HepG2 (cell line): ENCODE data around the gene FGGY. TPM values are rescaled to one million over a fixed set of nuclear protein-coding genes. Genes with fewer than 3 reads are reported as not detected.

Experiments
- CEBPG ChIP-seq: IDR thresholded peaks from 2 replicates; pipeline ENCODE4 v1.6.1; 2016
- ETV5 ChIP-seq: IDR thresholded peaks from 2 replicates; pipeline ENCODE4 v1.6.1; 2018; ENCODE audit warnings: missing biosample characterization, missing genetic modification reagents, inconsistent platforms, borderline replicate concordance
- GFI1 ChIP-seq: sonication (generic); formaldehyde crosslinking; IDR thresholded peaks from 2 replicates; pipeline ENCODE4 v1.5.0; 2020; ENCODE audit warnings: missing genetic modification reagents, mild to moderate bottlenecking, borderline replicate concordance
- HOMEZ ChIP-seq: IDR thresholded peaks from 2 replicates; pipeline ENCODE4 v1.6.1; 2016; ENCODE audit warnings: low read depth
- ISL2 ChIP-seq: sonication (generic); formaldehyde crosslinking; IDR thresholded peaks from 2 replicates; pipeline ENCODE4 v1.5.0; 2020; ENCODE audit warnings: missing genetic modification reagents
- KLF16 ChIP-seq, 2 experiments: sonication (generic) in 1 of 2; formaldehyde crosslinking in 1 of 2; IDR thresholded peaks; 2 replicates each; pipeline versions ENCODE4 v1.6.1 to v1.8.0; 2016 to 2023; ENCODE audit warnings: missing genetic modification reagents in 2 of 2, missing compliant biosample characterization in 1 of 2
- LCORL ChIP-seq, 2 experiments: fragments of 450-650 bp in 1 of 2; sonication (generic) in 1 of 2; formaldehyde crosslinking in 1 of 2; IDR thresholded peaks; 2 replicates each; pipeline versions ENCODE4 v1.5.0 to v1.6.1; 2017 to 2020; ENCODE audit warnings: antibody characterized with exemption in 1 of 2, missing genetic modification reagents in 1 of 2
- MED1 ChIP-seq: sonication (generic); formaldehyde crosslinking; IDR thresholded peaks from 2 replicates; pipeline ENCODE4 v1.4.0; 2020; ENCODE audit warnings: missing genetic modification reagents
- RFX3 ChIP-seq: IDR thresholded peaks from 2 replicates; pipeline ENCODE4 v1.6.1; 2016; ENCODE audit warnings: missing biosample characterization, missing genetic modification reagents
- SALL1 ChIP-seq: sonication (generic); formaldehyde crosslinking; IDR thresholded peaks from 2 replicates; pipeline ENCODE4 v1.8.0; 2022; ENCODE audit warnings: mild to moderate bottlenecking, missing genetic modification reagents
- SMAD3 ChIP-seq: sonication (generic); formaldehyde crosslinking; IDR thresholded peaks from 2 replicates; pipeline ENCODE4 v1.4.0; 2020; ENCODE audit warnings: missing genetic modification reagents
- SOX13 ChIP-seq, 3 experiments: fragments of 450-650 bp in 1 of 3; sonication (generic) in 1 of 3; formaldehyde crosslinking in 1 of 3; IDR thresholded peaks in 2 of 3; conservative IDR thresholded peaks in 1 of 3; 2 replicates each; pipeline versions ENCODE4 v1.5.0 to v1.6.1; 2016 to 2020; ENCODE audit warnings: antibody characterized with exemption in 1 of 3, mild to moderate bottlenecking in 1 of 3, missing compliant biosample characterization in 1 of 3, missing genetic modification reagents in 1 of 3, moderate library complexity in 1 of 3
- SOX6 ChIP-seq, 2 experiments: fragments of 450-650 bp in 1 of 2; sonication (generic) in 1 of 2; formaldehyde crosslinking in 1 of 2; IDR thresholded peaks; 2 replicates each; pipeline versions ENCODE4 v1.4.0 to v1.6.1; 2017 to 2020; ENCODE audit warnings: antibody characterized with exemption in 1 of 2, mild to moderate bottlenecking in 1 of 2, missing genetic modification reagents in 1 of 2
- SSRP1 ChIP-seq: IDR thresholded peaks from 2 replicates; pipeline ENCODE4 v1.6.1; 2016; ENCODE audit warnings: control low read depth
- TEAD3 ChIP-seq: optimal IDR thresholded peaks from 2 replicates; pipeline ENCODE3; 2016; ENCODE audit warnings: borderline replicate concordance
- THRA ChIP-seq: sonication (generic); formaldehyde crosslinking; IDR thresholded peaks from 2 replicates; pipeline ENCODE4 v1.4.0; 2020; ENCODE audit warnings: missing genetic modification reagents, borderline replicate concordance
- ZBTB49 ChIP-seq: sonication (generic); formaldehyde crosslinking; IDR thresholded peaks from 2 replicates; pipeline ENCODE4 v1.4.0; 2020; ENCODE audit warnings: missing genetic modification reagents, borderline replicate concordance
- ZBTB7B ChIP-seq: sonication (generic); formaldehyde crosslinking; IDR thresholded peaks from 2 replicates; pipeline ENCODE4 v1.4.0; 2020; ENCODE audit warnings: missing genetic modification reagents
- ZNF430 ChIP-seq: sonication (generic); formaldehyde crosslinking; IDR thresholded peaks from 2 replicates; pipeline ENCODE4 v1.9.0; 2021; ENCODE audit warnings: mild to moderate bottlenecking, missing genetic modification reagents
- ZNF710 ChIP-seq: sonication (generic); formaldehyde crosslinking; IDR thresholded peaks from 2 replicates; pipeline ENCODE4 v1.5.0; 2020; ENCODE audit warnings: mild to moderate bottlenecking, missing genetic modification reagents, borderline replicate concordance
- ZNF761 ChIP-seq: sonication (generic); formaldehyde crosslinking; conservative IDR thresholded peaks from 2 replicates; pipeline ENCODE4 v1.4.0; 2020; ENCODE audit warnings: mild to moderate bottlenecking, missing genetic modification reagents
- polyA plus RNA-seq, 8 experiments: library from polyadenylated mRNA; depleted of rRNA in 3 of 8; stranded (reverse) in 7 of 8; unstranded in 1 of 8; fragments of >200 nt; fragmentation: Illumina TruSeq in 4 of 8; extraction: Trizol in 4 of 8; gene quantifications; 2 replicates each; pipeline versions ENCODE4 v1.2.1 to v1.2.3, GENCODE V29; 2011 to 2016; ENCODE audit warnings: low read depth in 4 of 8, missing spikeins in 1 of 8, mixed read lengths in 1 of 8; ENCODE audit not compliant: insufficient read depth in 1 of 8
- total RNA-seq, 5 experiments: library from RNA; depleted of rRNA; stranded (reverse); fragments of >200 nt; fragmentation: Illumina TruSeq; extraction: Trizol; gene quantifications; 2 replicates each; pipeline ENCODE4 v1.2.3, GENCODE V29; 2016; ENCODE audit warnings: low read depth in 1 of 5

FGGY gene
- total and polyA plus RNA-seq, 2 of the 13 experiments (the other 11 are each of a cell fraction or from before 2014, with no cell fraction given) = 15.7 to 27.5 TPM

- TF ChIP-seq ZBTB49 (CRISPR knock-in tag) (no peak), LCORL (IDR thresholded peaks at IDR 0.05) (no peak), LCORL (CRISPR knock-in tag; IDR thresholded peaks at IDR 0.05) (peak; percentile 40; the same call in 1 of the 2 replicates), SALL1 (CRISPR knock-in tag) (peak; percentile 23; the same call in 1 of the 2 replicates), SMAD3 (CRISPR knock-in tag) (0 out of 2 replicates have a peak, but pooled peaks have one; percentile 25), MED1 (peak; percentile 49), THRA (peak; percentile 41; the same call in 1 of the 2 replicates), CEBPG (CRISPR knock-in tag) (peak; percentile 90), SOX13 (IDR thresholded peaks at IDR 0.05) (no peak), SOX13 (CRISPR knock-in tag; conservative IDR thresholded peaks at IDR 0.05 in 1 of 2, IDR thresholded peaks at IDR 0.05 in 1 of 2) (peak in 1 of 2 experiments; percentile 83; a peak in 2 of 4 replicates), ZNF710 (CRISPR knock-in tag) (0 out of 2 replicates have a peak, but pooled peaks have one; percentile 61), ZNF430 (CRISPR knock-in tag) (0 out of 2 replicates have a peak, but pooled peaks have one; percentile 37), SSRP1 (no peak), ZNF761 (no peak), KLF16 (CRISPR knock-in tag; IDR thresholded peaks at IDR 0.05) (peak in 1 of 2 experiments; percentile 40; a peak in 1 of 4 replicates), ISL2 (peak; percentile 71; the same call in 1 of the 2 replicates), ZBTB7B (CRISPR knock-in tag) (no peak), TEAD3 (peak; percentile 62), HOMEZ (CRISPR knock-in tag) (peak; percentile 71; the same call in 1 of the 2 replicates), ETV5 (CRISPR knock-in tag) (peak; percentile 69), GFI1 (0 out of 2 replicates have a peak, but pooled peaks have one; percentile 24), RFX3 (CRISPR knock-in tag) (0 out of 2 replicates have a peak, but pooled peaks have one; percentile 34), SOX6 (IDR thresholded peaks at IDR 0.05) (no peak), SOX6 (CRISPR knock-in tag; IDR thresholded peaks at IDR 0.05) (peak; percentile 83)
Measured at GRCh38 chr1:59697150-59697800, 400.4 kb downstream of the FGGY start (continued).
